Endothelial cell (in vitro differentiated cells): ENCODE measurements around the gene ANKHD1. TPM values are rescaled to one million over a fixed set of nuclear protein-coding genes. Genes with fewer than 3 reads are reported as not detected.
"Not testable (repeated sequence)": the region's sequence is repeated elsewhere in the genome, so short reads cannot be mapped to it uniquely, and the experiment has no call there.

ENCODE experiments used
- DNase-seq: peaks from one replicate; pipeline ENCODE4 v3.0.0; 2021; ENCODE audit warnings: low spot score
- H3K27ac Mint-ChIP-seq: one replicate; pipeline ENCODE4 v1.8.0; 2021; ENCODE audit warnings: mixed read lengths, inconsistent platforms; ENCODE audit not compliant: unreplicated experiment
- H3K27me3 Mint-ChIP-seq: one replicate; pipeline ENCODE4 v1.8.0; 2021; ENCODE audit warnings: mild to moderate bottlenecking, moderate library complexity, mixed read lengths, inconsistent platforms; ENCODE audit not compliant: unreplicated experiment
- H3K36me3 Mint-ChIP-seq: one replicate; pipeline ENCODE4 v1.8.0; 2021; ENCODE audit warnings: mild to moderate bottlenecking, low read depth, mixed read lengths, inconsistent platforms; ENCODE audit not compliant: unreplicated experiment
- H3K4me1 Mint-ChIP-seq: one replicate; pipeline ENCODE4 v1.8.0; 2021; ENCODE audit warnings: mild to moderate bottlenecking, mixed read lengths, inconsistent platforms; ENCODE audit not compliant: unreplicated experiment
- H3K4me3 Mint-ChIP-seq: one replicate; pipeline ENCODE4 v1.8.0; 2021; ENCODE audit warnings: mild to moderate bottlenecking, mixed read lengths, inconsistent platforms; ENCODE audit not compliant: unreplicated experiment
- H3K9me3 Mint-ChIP-seq: one replicate; pipeline ENCODE4 v1.8.0; 2021; ENCODE audit warnings: mixed read lengths, inconsistent platforms; ENCODE audit not compliant: unreplicated experiment
- total RNA-seq: library from RNA; stranded (reverse); fragmentation: NEBNext Ultra II Directional; extraction: Animal tissue kit (Norgen Biotek cat#: 25700); gene quantifications from one replicate; pipeline ENCODE4 v1.2.1, GENCODE V29; 2021; ENCODE audit not compliant: unreplicated experiment
- TF ChIP-seq, protein P1 (sequence below): fragments of 200-600 bp; sonication (generic); IDR thresholded peaks from one replicate; pipeline ENCODE4 v1.5.0; 2021; ENCODE audit warnings: antibody characterized with exemption; ENCODE audit not compliant: unreplicated experiment

Gene ANKHD1
- total RNA-seq, 1 donor from 2014 or later = 138 TPM

- Mint-ChIP-seq H3K9me3 (no peaks in the 10 kb centered on the region), H3K36me3 (peaks cover 6% of the 10 kb centered on the region)
Observed at GRCh38 chr5:140423609-140424008, 22.0 kb downstream of the ANKHD1 start.

GRCh38 chr5:140424135-140424534, 22.5 kb downstream of the ANKHD1 start:
- Mint-ChIP-seq H3K4me1 (peaks cover 7% of the 10 kb centered on the region), H3K27me3 (no peaks in the 10 kb centered on the region), H3K9me3 (no peaks in the 10 kb centered on the region), H3K36me3 (peaks cover 6% of the 10 kb centered on the region), H3K4me3 (no peak overlapping the region), H3K27ac (no peak overlapping the region)
- DNase-seq = no peak
- TF ChIP-seq, protein P1, sequence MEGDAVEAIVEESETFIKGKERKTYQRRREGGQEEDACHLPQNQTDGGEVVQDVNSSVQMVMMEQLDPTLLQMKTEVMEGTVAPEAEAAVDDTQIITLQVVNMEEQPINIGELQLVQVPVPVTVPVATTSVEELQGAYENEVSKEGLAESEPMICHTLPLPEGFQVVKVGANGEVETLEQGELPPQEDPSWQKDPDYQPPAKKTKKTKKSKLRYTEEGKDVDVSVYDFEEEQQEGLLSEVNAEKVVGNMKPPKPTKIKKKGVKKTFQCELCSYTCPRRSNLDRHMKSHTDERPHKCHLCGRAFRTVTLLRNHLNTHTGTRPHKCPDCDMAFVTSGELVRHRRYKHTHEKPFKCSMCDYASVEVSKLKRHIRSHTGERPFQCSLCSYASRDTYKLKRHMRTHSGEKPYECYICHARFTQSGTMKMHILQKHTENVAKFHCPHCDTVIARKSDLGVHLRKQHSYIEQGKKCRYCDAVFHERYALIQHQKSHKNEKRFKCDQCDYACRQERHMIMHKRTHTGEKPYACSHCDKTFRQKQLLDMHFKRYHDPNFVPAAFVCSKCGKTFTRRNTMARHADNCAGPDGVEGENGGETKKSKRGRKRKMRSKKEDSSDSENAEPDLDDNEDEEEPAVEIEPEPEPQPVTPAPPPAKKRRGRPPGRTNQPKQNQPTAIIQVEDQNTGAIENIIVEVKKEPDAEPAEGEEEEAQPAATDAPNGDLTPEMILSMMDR = no peak

More at GRCh38 chr5:140423609-140424008, 22.0 kb downstream of the ANKHD1 start:
- Mint-ChIP-seq H3K4me3 (no peak overlapping the region), H3K4me1 (peaks cover 7% of the 10 kb centered on the region), H3K27me3 (no peaks in the 10 kb centered on the region), H3K27ac (no peak overlapping the region)
- DNase-seq = no peak
- TF ChIP-seq, protein P1 = no peak

DNA sequence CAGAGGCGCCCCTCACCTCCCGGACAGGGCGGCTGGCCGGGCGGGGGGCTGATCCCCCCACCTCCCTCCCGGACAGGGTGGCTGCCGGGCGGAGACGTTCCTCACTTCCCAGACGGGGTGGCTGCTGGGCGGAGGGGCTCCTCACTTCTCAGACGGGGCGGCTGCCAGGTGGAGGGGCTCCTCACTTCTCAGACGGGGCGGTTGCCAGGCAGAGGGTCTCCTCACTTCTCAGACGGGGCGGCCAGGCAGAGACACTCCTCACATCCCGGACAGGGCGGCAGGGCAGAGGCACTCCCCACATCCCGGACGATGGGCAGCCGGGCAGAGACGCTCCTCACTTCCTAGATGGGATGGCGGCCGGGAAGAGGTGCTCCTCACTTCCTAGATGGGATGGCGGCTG, 26.1 kb downstream of the ANKHD1 start:
- H3K27ac Mint-ChIP-seq, H3K36me3 Mint-ChIP-seq, H3K9me3 Mint-ChIP-seq, H3K4me3 Mint-ChIP-seq, H3K27me3 Mint-ChIP-seq, DNase-seq, H3K4me1 Mint-ChIP-seq: not testable (repeated sequence)

GRCh38 chr5:140429724-140430123, 28.1 kb downstream of the ANKHD1 start:
- TF ChIP-seq, protein P1 = no peak
- no peaks in the 10 kb centered on the region for H3K9me3 Mint-ChIP-seq
- H3K27ac Mint-ChIP-seq = no peak overlapping the region
- no peak for DNase-seq
- H3K27me3 Mint-ChIP-seq = no peaks in the 10 kb centered on the region
- peak overlapping the region; percentile 7 for H3K4me3 Mint-ChIP-seq
- H3K4me1 Mint-ChIP-seq = no peaks in the 10 kb centered on the region
- peaks cover 6% of the 10 kb centered on the region for H3K36me3 Mint-ChIP-seq

- Mint-ChIP-seq H3K9me3 (no peaks in the 10 kb centered on the region), H3K36me3 (no peaks in the 10 kb centered on the region), H3K4me1 (no peaks in the 10 kb centered on the region), H3K27ac (no peak overlapping the region), H3K4me3 (no peak overlapping the region), H3K27me3 (no peaks in the 10 kb centered on the region)
- no peak for DNase-seq
- TF ChIP-seq, protein P1 = no peak
Observed at GRCh38 chr5:140432212-140432611, 30.6 kb downstream of the ANKHD1 start.

DNA sequence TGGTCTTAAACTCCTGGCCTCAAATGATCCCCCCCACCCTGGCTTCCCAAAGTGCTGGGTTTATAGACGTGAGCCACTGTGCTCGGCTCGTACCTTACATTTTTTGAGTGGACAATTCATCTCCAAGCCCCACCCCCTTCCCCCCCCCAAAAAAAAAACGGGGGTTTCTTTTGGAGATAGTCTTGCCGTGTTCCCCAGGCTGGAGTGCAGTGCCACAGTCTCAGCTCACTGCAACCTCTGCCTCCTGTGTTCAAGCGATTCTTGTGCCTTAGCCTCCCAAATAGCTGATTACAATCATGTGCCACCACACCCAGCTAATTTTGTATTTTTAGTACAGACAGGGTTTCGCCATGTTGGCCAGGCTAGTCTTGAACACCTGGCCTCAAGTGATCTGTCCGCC, 31.3 kb downstream of the ANKHD1 start:
- H3K36me3 Mint-ChIP-seq = peaks cover 3% of the 10 kb centered on the region
- no peak overlapping the region for H3K27ac Mint-ChIP-seq
- TF ChIP-seq, protein P1 = no peak
- no peaks in the 10 kb centered on the region for H3K4me1 Mint-ChIP-seq
- no peak for DNase-seq
- no peak overlapping the region for H3K4me3 Mint-ChIP-seq
- H3K27me3 Mint-ChIP-seq = no peaks in the 10 kb centered on the region
- H3K9me3 Mint-ChIP-seq = no peaks in the 10 kb centered on the region

DNA sequence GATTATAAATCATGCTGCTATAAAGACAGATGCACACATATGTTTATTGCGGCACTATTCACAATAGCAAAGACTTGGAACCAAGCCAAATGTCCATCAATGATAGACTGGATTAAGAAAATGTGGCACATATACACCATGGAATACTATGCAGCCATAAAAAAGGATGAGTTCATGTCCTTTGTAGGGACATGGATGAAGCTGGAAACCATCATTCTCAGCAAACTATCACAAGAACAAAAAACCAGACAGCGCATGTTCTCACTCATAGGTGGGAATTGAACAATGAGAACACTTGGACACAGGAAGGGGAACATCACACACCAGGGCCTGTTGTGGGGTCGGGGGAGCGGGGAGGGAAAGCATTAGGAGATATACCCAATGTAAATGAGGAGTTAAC, 55.7 kb downstream of the ANKHD1 start:
- H3K4me1 Mint-ChIP-seq, H3K9me3 Mint-ChIP-seq, H3K27ac Mint-ChIP-seq, H3K27me3 Mint-ChIP-seq, DNase-seq, H3K4me3 Mint-ChIP-seq: not testable (repeated sequence)
- H3K36me3 Mint-ChIP-seq = peaks cover 34% of the 10 kb centered on the region
